Body of pancreas (tissue), 4 donors: ENCODE measurements around the gene AP1M2.

ENCODE experiments used
- CTCF ChIP-seq, 7 experiments: fragments of 450-650 bp in 4 of 7; fragments of 200-600 bp in 3 of 7; sonication (generic) in 3 of 7; IDR thresholded peaks; one replicate each; pipeline ENCODE4 v1.5.1; 2016 to 2019; ENCODE audit warnings: antibody characterized with exemption in 7 of 7
- POLR2A ChIP-seq, 3 donors: fragments of 450-650 bp; IDR thresholded peaks; one replicate each; pipeline ENCODE4 v1.6.1; 2016; ENCODE audit warnings: antibody characterized with exemption in 3 of 3, mild to moderate bottlenecking in 2 of 3

GRCh38 chr19:10625003-10625761 lies 38.1 kb upstream of the AP1M2 start, which contains the start of gene SLC44A2:
- TF ChIP-seq CTCF (IDR thresholded peaks at IDR 0.05) (peak in 2 of 7 experiments; percentile 30 to 32), POLR2A (IDR thresholded peaks at IDR 0.05) (peak; percentile 64 to 86 (median 79))
